ENCODE measurements around the gene FPR3.

- TF ChIP-seq CTCF (IDR thresholded peaks at IDR 0.05) (no peak), POLR2A (IDR thresholded peaks at IDR 0.05) (no peak)
Observed at GRCh38 chr19:51824281-51825005, 29.5 kb downstream of the FPR3 start.
